Measurements from ENCODE around the gene ATRAID.

DNA sequence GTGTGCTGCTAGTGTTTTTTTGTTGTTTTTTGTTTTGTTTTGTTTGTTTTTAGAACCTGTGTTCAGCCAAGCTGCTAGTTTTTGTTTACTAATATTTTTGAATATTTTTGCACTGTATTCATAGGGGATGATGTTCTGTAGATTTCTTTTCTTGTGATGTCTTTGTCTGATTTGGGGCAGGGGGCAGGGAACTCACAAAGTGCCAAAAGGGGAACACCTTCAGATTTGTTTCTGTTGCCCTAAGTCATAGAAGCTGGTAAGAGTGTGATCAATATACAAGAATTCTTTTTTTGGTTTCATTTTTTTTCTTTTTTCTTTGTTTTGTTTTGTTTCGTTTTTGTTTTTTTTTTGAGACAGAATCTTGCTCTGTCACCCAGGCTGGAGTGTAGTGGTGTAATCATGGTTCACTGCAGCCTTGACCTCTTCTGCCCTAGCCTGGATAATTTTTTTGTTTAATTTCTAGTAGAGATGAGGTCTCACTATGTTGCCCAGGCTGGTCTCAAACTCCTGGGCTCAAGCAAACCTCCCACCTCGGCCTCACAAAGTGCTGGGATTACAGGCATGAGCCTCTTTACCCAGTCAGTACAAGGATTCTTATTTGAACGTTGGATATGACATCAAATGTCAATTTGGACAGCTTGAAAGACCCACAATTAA, 32.4 kb upstream of the ATRAID start:
- TF ChIP-seq, protein P1, sequence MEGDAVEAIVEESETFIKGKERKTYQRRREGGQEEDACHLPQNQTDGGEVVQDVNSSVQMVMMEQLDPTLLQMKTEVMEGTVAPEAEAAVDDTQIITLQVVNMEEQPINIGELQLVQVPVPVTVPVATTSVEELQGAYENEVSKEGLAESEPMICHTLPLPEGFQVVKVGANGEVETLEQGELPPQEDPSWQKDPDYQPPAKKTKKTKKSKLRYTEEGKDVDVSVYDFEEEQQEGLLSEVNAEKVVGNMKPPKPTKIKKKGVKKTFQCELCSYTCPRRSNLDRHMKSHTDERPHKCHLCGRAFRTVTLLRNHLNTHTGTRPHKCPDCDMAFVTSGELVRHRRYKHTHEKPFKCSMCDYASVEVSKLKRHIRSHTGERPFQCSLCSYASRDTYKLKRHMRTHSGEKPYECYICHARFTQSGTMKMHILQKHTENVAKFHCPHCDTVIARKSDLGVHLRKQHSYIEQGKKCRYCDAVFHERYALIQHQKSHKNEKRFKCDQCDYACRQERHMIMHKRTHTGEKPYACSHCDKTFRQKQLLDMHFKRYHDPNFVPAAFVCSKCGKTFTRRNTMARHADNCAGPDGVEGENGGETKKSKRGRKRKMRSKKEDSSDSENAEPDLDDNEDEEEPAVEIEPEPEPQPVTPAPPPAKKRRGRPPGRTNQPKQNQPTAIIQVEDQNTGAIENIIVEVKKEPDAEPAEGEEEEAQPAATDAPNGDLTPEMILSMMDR (conservative IDR thresholded peaks at IDR 0.05; ENCODE audit: low read depth in 2 of 2) = no peak
- TF ChIP-seq POLR2AphosphoS5 (IDR thresholded peaks at IDR 0.05; ENCODE audit: low read depth) (no peak), EZH2 (IDR thresholded peaks at IDR 0.05; ENCODE audit: low read depth, unreplicated experiment) (no peak)
- TF ChIP-seq, protein P2, sequence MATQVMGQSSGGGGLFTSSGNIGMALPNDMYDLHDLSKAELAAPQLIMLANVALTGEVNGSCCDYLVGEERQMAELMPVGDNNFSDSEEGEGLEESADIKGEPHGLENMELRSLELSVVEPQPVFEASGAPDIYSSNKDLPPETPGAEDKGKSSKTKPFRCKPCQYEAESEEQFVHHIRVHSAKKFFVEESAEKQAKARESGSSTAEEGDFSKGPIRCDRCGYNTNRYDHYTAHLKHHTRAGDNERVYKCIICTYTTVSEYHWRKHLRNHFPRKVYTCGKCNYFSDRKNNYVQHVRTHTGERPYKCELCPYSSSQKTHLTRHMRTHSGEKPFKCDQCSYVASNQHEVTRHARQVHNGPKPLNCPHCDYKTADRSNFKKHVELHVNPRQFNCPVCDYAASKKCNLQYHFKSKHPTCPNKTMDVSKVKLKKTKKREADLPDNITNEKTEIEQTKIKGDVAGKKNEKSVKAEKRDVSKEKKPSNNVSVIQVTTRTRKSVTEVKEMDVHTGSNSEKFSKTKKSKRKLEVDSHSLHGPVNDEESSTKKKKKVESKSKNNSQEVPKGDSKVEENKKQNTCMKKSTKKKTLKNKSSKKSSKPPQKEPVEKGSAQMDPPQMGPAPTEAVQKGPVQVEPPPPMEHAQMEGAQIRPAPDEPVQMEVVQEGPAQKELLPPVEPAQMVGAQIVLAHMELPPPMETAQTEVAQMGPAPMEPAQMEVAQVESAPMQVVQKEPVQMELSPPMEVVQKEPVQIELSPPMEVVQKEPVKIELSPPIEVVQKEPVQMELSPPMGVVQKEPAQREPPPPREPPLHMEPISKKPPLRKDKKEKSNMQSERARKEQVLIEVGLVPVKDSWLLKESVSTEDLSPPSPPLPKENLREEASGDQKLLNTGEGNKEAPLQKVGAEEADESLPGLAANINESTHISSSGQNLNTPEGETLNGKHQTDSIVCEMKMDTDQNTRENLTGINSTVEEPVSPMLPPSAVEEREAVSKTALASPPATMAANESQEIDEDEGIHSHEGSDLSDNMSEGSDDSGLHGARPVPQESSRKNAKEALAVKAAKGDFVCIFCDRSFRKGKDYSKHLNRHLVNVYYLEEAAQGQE (IDR thresholded peaks at IDR 0.05; ENCODE audit: unreplicated experiment) = no peak

All from GM23338 (cell line).